ENCODE results near the gene RPL35A.

Gene RPL35A

DNA sequence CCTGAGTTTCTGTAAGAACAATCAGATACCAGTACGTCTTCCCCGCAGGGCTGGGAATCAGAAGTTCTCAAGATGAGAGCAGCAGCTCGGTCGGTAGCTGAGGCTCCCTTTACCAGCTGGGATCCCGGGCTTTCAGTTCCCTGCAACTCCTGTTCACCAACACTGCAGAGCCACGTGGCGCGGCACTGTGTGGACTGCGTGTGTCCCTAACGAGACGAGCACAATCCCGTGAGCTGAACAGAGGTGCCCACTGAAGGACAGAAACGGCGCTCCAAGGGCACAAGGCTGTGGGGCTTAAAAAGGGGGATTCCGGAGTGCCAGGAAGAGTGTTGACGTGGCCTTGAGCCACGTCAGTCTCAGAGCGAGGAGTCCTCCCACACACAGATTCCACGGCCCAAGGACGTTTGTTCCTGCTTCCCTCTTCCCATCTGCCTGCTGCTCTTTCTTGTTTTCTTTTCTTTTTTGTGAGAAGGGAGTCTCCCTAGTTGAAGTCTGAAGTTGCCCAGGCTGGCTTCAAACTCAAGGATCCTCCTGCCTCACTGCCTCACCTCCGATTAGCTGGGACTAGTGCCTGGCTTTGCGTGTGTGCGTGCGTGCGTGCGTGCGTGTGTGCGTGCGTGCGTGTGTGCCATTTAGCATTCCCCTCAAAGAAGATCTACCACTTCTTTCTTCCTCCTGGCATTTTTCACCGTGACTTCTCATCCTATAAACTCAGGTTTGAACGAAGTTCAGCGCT, 37.1 kb upstream of the RPL35A start:
- TF ChIP-seq, protein P1, sequence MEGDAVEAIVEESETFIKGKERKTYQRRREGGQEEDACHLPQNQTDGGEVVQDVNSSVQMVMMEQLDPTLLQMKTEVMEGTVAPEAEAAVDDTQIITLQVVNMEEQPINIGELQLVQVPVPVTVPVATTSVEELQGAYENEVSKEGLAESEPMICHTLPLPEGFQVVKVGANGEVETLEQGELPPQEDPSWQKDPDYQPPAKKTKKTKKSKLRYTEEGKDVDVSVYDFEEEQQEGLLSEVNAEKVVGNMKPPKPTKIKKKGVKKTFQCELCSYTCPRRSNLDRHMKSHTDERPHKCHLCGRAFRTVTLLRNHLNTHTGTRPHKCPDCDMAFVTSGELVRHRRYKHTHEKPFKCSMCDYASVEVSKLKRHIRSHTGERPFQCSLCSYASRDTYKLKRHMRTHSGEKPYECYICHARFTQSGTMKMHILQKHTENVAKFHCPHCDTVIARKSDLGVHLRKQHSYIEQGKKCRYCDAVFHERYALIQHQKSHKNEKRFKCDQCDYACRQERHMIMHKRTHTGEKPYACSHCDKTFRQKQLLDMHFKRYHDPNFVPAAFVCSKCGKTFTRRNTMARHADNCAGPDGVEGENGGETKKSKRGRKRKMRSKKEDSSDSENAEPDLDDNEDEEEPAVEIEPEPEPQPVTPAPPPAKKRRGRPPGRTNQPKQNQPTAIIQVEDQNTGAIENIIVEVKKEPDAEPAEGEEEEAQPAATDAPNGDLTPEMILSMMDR (IDR thresholded peaks at IDR 0.05): no peak

DNA sequence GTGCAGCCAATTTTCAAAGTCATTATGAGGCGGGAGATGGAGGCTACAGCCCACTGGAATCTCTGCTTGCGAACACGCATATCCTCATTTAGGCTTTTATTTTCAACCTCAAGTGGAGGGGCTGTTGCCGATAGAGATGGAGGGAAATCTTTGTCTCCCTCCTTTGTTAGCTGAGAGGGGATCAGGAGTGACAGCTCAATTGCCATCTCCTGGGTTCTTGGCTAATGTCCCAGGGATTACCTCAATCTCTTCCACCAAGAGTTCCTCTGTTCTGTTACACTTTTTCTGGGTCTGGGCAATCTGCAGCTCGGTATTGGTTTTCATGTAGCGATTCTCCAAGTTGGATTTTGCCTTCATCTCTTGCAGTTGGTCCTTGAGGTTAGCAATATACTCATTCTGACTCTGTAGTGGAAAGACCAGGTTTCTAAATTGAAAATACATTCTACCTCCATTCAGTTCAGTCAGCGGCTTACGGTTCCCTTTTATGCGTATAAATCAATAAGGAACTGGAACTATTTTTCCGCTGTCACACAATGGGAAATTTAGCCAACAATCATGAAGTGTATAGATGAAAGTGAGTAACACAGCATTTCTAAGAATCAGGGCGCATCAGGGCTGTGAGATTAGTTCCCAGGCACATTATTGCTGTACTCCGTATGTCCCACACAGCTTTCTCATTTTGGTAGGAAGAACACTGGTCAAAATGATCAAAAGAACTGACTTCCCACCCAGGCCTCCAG, 36.2 kb upstream of the RPL35A start:
- TF ChIP-seq, protein P1 (IDR thresholded peaks at IDR 0.05): no peak

DNA sequence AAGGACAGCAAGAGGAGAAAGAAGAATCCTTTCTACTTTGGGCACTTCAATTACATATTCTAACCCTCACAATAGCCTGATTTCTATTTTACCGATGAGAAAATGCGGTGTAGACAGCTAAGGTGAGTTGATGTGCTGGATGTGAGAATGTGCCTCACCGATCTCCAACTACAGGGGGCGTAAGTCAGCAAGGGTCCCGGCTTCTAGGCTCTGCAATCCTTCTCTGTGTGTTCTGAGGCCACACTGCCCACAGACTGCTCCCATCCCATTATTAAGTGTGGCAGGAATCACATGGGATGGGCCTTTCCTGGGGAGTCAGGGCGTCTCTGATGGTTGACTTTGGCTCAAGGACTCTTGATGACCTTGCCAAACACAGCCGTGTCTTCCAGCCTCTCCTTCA, 23.6 kb upstream of the RPL35A start:
- TF ChIP-seq, protein P1 (IDR thresholded peaks at IDR 0.05): no peak; the same call in 1 of the 2 replicates

DNA sequence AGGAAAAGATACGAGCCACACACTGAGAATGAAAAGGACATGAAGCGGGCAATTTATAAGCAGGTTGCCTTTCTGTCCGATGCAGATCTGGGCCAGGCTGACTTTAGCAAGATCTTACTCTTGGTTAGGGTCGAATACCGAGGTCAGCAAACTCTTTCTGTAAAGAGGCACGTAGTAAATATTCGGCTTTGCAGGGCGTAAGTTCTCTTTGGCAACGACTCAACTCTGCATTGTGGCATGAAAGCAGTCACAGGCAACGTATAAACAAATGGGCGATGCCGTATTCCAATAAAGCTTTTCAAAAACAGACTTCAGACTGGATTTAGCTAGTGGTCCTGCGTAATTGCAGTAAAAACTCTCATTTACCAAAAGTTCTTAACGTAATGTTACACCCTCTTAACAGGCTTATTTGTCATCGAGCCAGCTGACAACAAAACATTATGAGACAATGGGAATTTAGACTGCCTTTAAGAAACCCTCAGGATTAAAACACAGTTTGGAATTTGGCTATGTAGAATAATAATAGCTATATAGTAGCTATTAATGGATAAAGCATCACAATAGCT, 13.1 kb upstream of the RPL35A start:
- TF ChIP-seq, protein P1 (IDR thresholded peaks at IDR 0.05): no peak

DNA sequence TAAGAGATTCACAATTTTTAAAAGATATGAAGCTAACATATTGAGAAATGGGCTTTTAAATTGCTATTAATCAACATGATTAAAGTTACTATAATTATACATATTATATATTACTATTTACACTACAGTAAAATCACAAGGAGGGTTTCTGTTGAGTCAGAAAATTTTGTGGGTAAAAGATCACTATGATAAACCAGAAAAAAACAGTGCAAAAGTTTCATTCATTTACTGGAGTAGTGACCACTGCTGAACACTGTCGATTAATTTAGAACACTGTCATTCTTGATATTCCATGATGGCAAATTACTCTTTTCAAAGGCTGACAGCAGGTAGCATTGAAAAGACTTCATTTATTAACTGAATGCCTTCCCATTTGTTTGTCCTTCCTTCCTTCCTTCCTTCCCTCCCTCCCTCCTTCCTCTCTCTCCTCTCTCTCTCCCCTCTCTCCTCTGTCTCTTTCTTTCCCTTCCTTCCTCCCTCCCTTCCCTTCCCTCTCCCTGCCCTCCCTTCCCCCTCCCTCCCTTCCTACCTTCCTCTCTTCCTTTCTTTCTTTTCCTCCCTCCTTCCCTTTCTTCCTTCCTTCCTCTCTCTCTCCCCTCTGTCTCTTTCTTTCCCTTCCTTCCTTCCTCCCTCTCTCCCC, 9.1 kb upstream of the RPL35A start:
- TF ChIP-seq, protein P1 (IDR thresholded peaks at IDR 0.05): no peak

DNA sequence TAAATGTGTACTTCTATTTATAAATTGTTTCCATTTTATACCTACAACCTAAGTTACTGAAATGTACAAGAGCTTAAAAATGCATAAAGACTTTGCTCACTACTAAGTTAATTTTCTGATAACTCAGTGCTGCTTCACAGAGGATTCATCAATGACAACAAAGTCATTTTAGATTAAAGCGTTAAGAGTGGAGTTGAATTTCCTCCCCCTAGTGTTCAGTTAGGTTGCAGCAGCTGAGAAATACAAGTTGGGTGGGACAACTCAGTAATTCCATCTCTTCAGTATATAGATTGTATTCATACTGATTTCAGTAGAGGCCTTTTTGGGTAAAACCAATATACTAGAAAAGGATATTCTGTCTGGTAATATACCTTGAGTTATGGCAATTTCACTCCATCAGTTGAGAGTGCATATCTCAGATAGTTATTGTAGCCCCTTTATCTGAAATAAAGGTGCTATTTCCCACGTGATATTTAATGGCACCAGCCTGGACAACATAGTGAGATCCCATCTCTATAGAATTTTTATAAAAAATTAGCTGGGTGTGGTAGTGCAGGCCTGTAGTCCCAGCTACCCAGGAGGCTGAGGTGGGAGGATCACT, 6.9 kb upstream of the RPL35A start:
- TF ChIP-seq, protein P1 (IDR thresholded peaks at IDR 0.05): peak; percentile 83

DNA sequence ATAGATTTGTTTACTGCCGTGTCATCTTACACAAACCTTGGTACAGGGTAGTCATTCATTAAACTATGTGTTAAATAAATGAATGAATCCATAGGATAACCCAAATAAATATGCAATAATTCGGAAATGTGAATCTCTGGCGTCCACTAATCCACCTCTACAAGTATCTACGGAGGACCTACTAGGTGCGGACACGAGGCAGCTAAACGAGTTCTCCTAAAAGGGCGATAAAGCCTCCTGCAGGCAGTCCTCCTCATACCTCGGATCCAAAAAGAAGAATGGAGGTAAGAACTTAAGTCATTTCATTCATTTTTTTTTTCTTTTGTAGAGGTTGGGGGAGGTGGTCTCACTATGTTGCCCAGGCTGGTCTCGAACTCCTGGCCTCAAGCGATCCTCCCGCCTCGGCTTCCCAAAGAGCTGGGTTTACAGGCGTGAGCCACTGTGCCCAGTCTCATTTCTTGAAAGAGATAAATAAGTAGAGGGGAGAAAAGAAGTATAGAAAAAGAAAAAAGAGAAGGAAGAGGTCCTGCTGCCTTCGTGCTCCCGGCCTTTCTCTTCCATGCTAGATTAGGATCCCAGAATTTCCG, 706 bp upstream of the RPL35A start:
- TF ChIP-seq, protein P1 (IDR thresholded peaks at IDR 0.05): no peak
